ELF-1 (cell line): Measurements from ENCODE around the gene SCAMP1.
"Not testable (repeated sequence)": the region's sequence is repeated elsewhere in the genome, so short reads cannot be mapped to it uniquely, and the experiment has no call there.

Experiments used
- DNase-seq: peaks from one replicate; pipeline ENCODE4 v3.0.0-alpha.2; 2016; ENCODE audit warnings: low read depth, low spot score

SCAMP1 gene

GRCh38 chr5:78361631-78361993, 1.2 kb downstream of the SCAMP1 start:
- DNase-seq, result no peak

GRCh38 chr5:78362220-78362619, 1.8 kb downstream of the SCAMP1 start:
- no peak for DNase-seq

GRCh38 chr5:78364005-78364404, 3.6 kb downstream of the SCAMP1 start:
- no peak for DNase-seq

- DNase-seq, result no peak
Measured at GRCh38 chr5:78367318-78367991, 7.0 kb downstream of the SCAMP1 start.

- no peak for DNase-seq
Measured at GRCh38 chr5:78369680-78370079, 9.3 kb downstream of the SCAMP1 start.

- no peak for DNase-seq
Measured at GRCh38 chr5:78373231-78373630, 12.8 kb downstream of the SCAMP1 start.

GRCh38 chr5:78376315-78376714, 15.9 kb downstream of the SCAMP1 start:
- no peak for DNase-seq

GRCh38 chr5:78377056-78377717, 16.8 kb downstream of the SCAMP1 start:
- no peak for DNase-seq

- no peak for DNase-seq
Measured at GRCh38 chr5:78377718-78378105, 17.3 kb downstream of the SCAMP1 start.

- no peak for DNase-seq
Measured at GRCh38 chr5:78387468-78388153, 27.2 kb downstream of the SCAMP1 start.

GRCh38 chr5:78391357-78391756, 30.9 kb downstream of the SCAMP1 start:
- DNase-seq, result not testable (repeated sequence)

GRCh38 chr5:78397831-78398230, 37.4 kb downstream of the SCAMP1 start:
- DNase-seq, result no peak

GRCh38 chr5:78399116-78399515, 38.7 kb downstream of the SCAMP1 start:
- DNase-seq, result no peak

- peak; percentile 21 for DNase-seq
Measured at GRCh38 chr5:78404682-78405293, 44.4 kb downstream of the SCAMP1 start.

GRCh38 chr5:78405829-78406750, 45.7 kb downstream of the SCAMP1 start:
- no peak for DNase-seq

GRCh38 chr5:78407458-78407857, 47.0 kb downstream of the SCAMP1 start:
- DNase-seq, result no peak

- no peak for DNase-seq
Measured at GRCh38 chr5:78411586-78411985, 51.2 kb downstream of the SCAMP1 start.

GRCh38 chr5:78416677-78417425, 56.4 kb downstream of the SCAMP1 start:
- DNase-seq, result no peak

GRCh38 chr5:78419396-78419795, 59.0 kb downstream of the SCAMP1 start:
- no peak for DNase-seq

- DNase-seq, result no peak
Measured at GRCh38 chr5:78420548-78420947, 60.1 kb downstream of the SCAMP1 start.

GRCh38 chr5:78424665-78425064, 64.2 kb downstream of the SCAMP1 start:
- no peak for DNase-seq
